GM12892 (cell line): ENCODE measurements around the gene PP2D1.

Experiments
- POLR2AphosphoS5 ChIP-seq: IDR thresholded peaks from 2 replicates; pipeline ENCODE4 v1.6.1; 2011; ENCODE audit warnings: low read depth, low read length, control low read depth
- TAF1 ChIP-seq: IDR thresholded peaks from 2 replicates; pipeline ENCODE4 v1.6.1; 2011; ENCODE audit warnings: low read depth, mild to moderate bottlenecking, control low read depth, low read length, borderline replicate concordance

- TF ChIP-seq POLR2AphosphoS5 (no peak), TAF1 (no peak)
Observed at GRCh38 chr3:19970327-19970726, 41.7 kb downstream of the PP2D1 start.
